GM21367 (cell line): ENCODE results near the gene ELK3.

ENCODE experiments used
- ATAC-seq: cut with Tn5 transposase; IDR thresholded peaks from one replicate; pipeline ENCODE4 v1.9.1; 2021; ENCODE audit not compliant: unreplicated experiment

ELK3 gene

GRCh38 chr12:96211988-96212387 is 17.8 kb downstream of the ELK3 start:
- ATAC-seq = no peak

GRCh38 chr12:96212456-96213375 is 18.5 kb downstream of the ELK3 start:
- no peak for ATAC-seq

GRCh38 chr12:96213869-96214268 is 19.7 kb downstream of the ELK3 start:
- ATAC-seq = no peak

- ATAC-seq = no peak
Measured at GRCh38 chr12:96215919-96216273, 21.7 kb downstream of the ELK3 start.

- ATAC-seq = no peak
Measured at GRCh38 chr12:96218989-96219678, 25.0 kb downstream of the ELK3 start.

- ATAC-seq = no peak
Measured at GRCh38 chr12:96219700-96220206, 25.6 kb downstream of the ELK3 start.

- ATAC-seq = no peak
Measured at GRCh38 chr12:96220902-96221301, 26.7 kb downstream of the ELK3 start.

GRCh38 chr12:96221391-96221790 is 27.2 kb downstream of the ELK3 start:
- ATAC-seq = no peak

GRCh38 chr12:96223411-96224218 is 29.4 kb downstream of the ELK3 start:
- ATAC-seq = no peak

GRCh38 chr12:96224219-96224615 is 30.0 kb downstream of the ELK3 start:
- no peak for ATAC-seq

GRCh38 chr12:96225044-96225855 is 31.1 kb downstream of the ELK3 start:
- no peak for ATAC-seq

GRCh38 chr12:96225994-96226399 is 31.8 kb downstream of the ELK3 start:
- ATAC-seq = no peak

- ATAC-seq = no peak
Measured at GRCh38 chr12:96226401-96226800, 32.2 kb downstream of the ELK3 start.

- no peak for ATAC-seq
Measured at GRCh38 chr12:96226801-96227348, 32.7 kb downstream of the ELK3 start.

GRCh38 chr12:96227365-96228106 is 33.4 kb downstream of the ELK3 start:
- no peak for ATAC-seq

GRCh38 chr12:96228566-96229248 is 34.5 kb downstream of the ELK3 start:
- ATAC-seq = no peak

- no peak for ATAC-seq
Measured at GRCh38 chr12:96230646-96231045, 36.5 kb downstream of the ELK3 start.

- ATAC-seq = no peak
Measured at GRCh38 chr12:96233168-96233567, 39.0 kb downstream of the ELK3 start.

- ATAC-seq = no peak
Measured at GRCh38 chr12:96233939-96234461, 39.8 kb downstream of the ELK3 start.
